Coronary artery (tissue), 2 donors: ENCODE data around the gene APOE.

ENCODE experiments used
- DNase-seq: peaks from one replicate; pipeline ENCODE4 v3.0.0-alpha.2; 2017; ENCODE audit warnings: low spot score
- H3K27ac ChIP-seq, 2 donors: fragments of 200-600 bp; sonication (generic); one replicate each; pipeline ENCODE4 v1.5.1; 2016 to 2019
- H3K4me3 ChIP-seq: fragments of 200-600 bp; sonication (generic); 2 replicates; pipeline ENCODE4 v1.5.1; 2016; ENCODE audit warnings: mild to moderate bottlenecking, moderate library complexity
- CTCF ChIP-seq: fragments of 200-600 bp; sonication (generic); IDR thresholded peaks from one replicate; pipeline ENCODE4 v1.5.1; 2019; ENCODE audit warnings: antibody characterized with exemption

The APOE gene

GRCh38 chr19:44867578-44867977, 38.0 kb upstream of the APOE start:
- Histone ChIP-seq H3K4me3 (no peak overlapping the region), H3K27ac (no peak overlapping the region)
- no peak for TF ChIP-seq CTCF
- no peak for DNase-seq

GRCh38 chr19:44869733-44870470, 35.7 kb upstream of the APOE start:
- DNase-seq: no peak
- no peak overlapping the region for H3K4me3 ChIP-seq
- H3K27ac ChIP-seq: peak overlapping the region in 1 of 2 donors; percentile 56
- TF ChIP-seq CTCF: no peak

GRCh38 chr19:44871809-44872208, 33.8 kb upstream of the APOE start:
- no peak overlapping the region for H3K27ac ChIP-seq
- no peak for TF ChIP-seq CTCF
- H3K4me3 ChIP-seq: no peak overlapping the region
- no peak for DNase-seq

GRCh38 chr19:44872661-44873060, 32.9 kb upstream of the APOE start:
- TF ChIP-seq CTCF: no peak
- no peak overlapping the region for H3K27ac ChIP-seq
- DNase-seq: no peak
- no peak overlapping the region for H3K4me3 ChIP-seq

- no peak for DNase-seq
- Histone ChIP-seq H3K27ac (no peak overlapping the region), H3K4me3 (no peak overlapping the region)
- no peak for TF ChIP-seq CTCF
Observed at GRCh38 chr19:44874317-44874716, 31.3 kb upstream of the APOE start.

- DNase-seq: no peak
- no peak for TF ChIP-seq CTCF
- H3K27ac ChIP-seq: no peak overlapping the region
Observed at GRCh38 chr19:44875666-44876451, 29.7 kb upstream of the APOE start.

More at GRCh38 chr19:44875666-44876451, 29.7 kb upstream of the APOE start:
- H3K4me3 ChIP-seq: no peak overlapping the region
